Effector memory CD8-positive, alpha-beta T cell (primary cell): ENCODE data around the gene NIBAN1.

ENCODE experiments used
- ATAC-seq: fragments of 150-1000 bp; cut with Tn5 transposase; replicated peaks from 2 replicates; pipeline ENCODE4 v1.10.0; 2021; ENCODE audit warnings: mild to moderate bottlenecking, moderate library complexity
- DNase-seq, 3 experiments: peaks; one replicate each; pipeline ENCODE4 v3.0.0; 2021
- H3K27ac Mint-ChIP-seq, 2 donors: one replicate each; pipeline ENCODE4 v1.8.0; 2022; ENCODE audit warnings: mild to moderate bottlenecking in 2 of 2, mixed read lengths in 2 of 2, moderate library complexity in 2 of 2
- H3K27me3 Mint-ChIP-seq, 2 donors: one replicate each; pipeline ENCODE4 v1.8.0; 2022; ENCODE audit warnings: mixed read lengths in 2 of 2
- H3K36me3 Mint-ChIP-seq: one replicate; pipeline ENCODE4 v1.8.0; 2022; ENCODE audit warnings: mild to moderate bottlenecking, moderate library complexity, mixed read lengths; ENCODE audit not compliant: insufficient read depth
- H3K4me1 Mint-ChIP-seq, 2 donors: one replicate each; pipeline ENCODE4 v1.8.0; 2022; ENCODE audit warnings: low read depth in 2 of 2, mixed read lengths in 2 of 2
- H3K4me3 Mint-ChIP-seq, 2 donors: one replicate each; pipeline ENCODE4 v1.8.0; 2022; ENCODE audit warnings: mild to moderate bottlenecking in 2 of 2, mixed read lengths in 2 of 2, moderate library complexity in 2 of 2
- H3K9me3 Mint-ChIP-seq, 2 donors: one replicate each; pipeline ENCODE4 v1.8.0; 2022; ENCODE audit warnings: mixed read lengths in 2 of 2

Gene NIBAN1

DNA sequence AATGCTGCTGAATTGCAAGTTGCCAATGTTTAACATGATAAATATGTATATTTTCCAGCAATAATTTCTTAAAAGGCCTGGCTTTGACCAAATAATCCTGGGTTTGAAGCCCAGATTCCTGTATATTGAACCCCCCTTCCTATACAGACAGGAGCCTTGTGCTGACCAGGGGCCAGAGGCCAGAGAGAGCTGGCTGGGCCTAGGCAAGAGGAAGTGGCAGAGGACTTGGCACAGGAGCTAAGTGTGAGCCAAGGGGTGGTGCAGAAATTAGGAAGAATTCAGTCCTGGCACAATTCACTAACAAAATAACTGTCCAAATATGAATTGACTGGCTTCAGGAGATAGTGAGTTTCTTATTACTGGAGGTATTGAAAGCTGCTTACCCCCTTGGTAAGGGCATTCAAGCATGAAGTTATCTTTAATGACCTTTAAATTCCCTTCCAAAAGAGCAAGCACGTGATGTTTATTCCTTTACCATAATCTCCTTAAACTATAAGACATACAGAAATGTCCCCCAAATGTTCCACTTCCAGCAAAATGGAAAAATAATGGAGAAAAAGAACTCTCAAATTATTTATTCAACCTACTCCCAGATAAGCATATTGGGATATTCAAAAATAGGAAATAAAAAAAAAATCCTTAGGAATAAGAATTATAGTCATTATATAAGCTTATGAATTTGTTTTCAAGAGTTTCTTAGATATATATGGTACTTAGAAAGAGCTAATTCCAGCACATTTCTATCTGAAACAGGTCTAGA lies 26.6 kb downstream of the NIBAN1 start:
- Mint-ChIP-seq H3K27ac (no peak overlapping the region), H3K4me1 (peaks cover 20 to 59% of the 10 kb centered on the region in 2 donors), H3K27me3 (no peaks in the 10 kb centered on the region), H3K36me3 (peaks cover 2% of the 10 kb centered on the region), H3K9me3 (no peaks in the 10 kb centered on the region), H3K4me3 (no peak overlapping the region)
- ATAC-seq (no peak), DNase-seq (no peak)

- no peaks in the 10 kb centered on the region for H3K27me3 Mint-ChIP-seq
- no peak for DNase-seq
- H3K36me3 Mint-ChIP-seq, result peaks cover 3% of the 10 kb centered on the region
- H3K4me1 Mint-ChIP-seq, result peaks cover 13 to 55% of the 10 kb centered on the region in 2 donors
- ATAC-seq, result no peak
- peak overlapping the region in 1 of 2 donors; percentile 17 for H3K27ac Mint-ChIP-seq
- no peaks in the 10 kb centered on the region for H3K9me3 Mint-ChIP-seq
- H3K4me3 Mint-ChIP-seq, result no peak overlapping the region
Observed at GRCh38 chr1:184945678-184946412, 28.5 kb downstream of the NIBAN1 start.

GRCh38 chr1:184945029-184945428 lies 29.3 kb downstream of the NIBAN1 start:
- DNase-seq, result no peak
- H3K27ac Mint-ChIP-seq, result no peak overlapping the region
- no peaks in the 10 kb centered on the region for H3K9me3 Mint-ChIP-seq
- H3K4me3 Mint-ChIP-seq, result no peak overlapping the region
- peaks cover 12 to 58% of the 10 kb centered on the region in 2 donors for H3K4me1 Mint-ChIP-seq
- H3K36me3 Mint-ChIP-seq, result peaks cover 4% of the 10 kb centered on the region
- H3K27me3 Mint-ChIP-seq, result no peaks in the 10 kb centered on the region
- ATAC-seq, result no peak

DNA sequence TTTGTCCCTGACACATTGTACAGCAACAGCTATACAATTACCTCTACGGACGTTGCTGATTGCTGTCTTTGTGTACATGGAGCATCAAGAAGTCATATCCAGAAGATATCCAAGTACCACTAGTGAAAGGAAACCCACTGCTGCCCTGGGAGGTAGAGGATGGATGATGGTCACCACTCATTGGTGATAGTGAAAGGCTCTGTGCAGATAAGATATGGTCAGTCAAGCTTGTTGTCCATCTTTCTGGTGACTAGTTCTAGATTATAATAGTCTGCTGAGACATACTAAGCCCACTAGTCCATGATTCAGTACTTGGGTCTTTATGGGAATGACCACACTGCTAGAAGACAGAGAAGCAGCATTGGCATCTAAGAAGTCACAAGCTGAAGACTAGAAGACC lies 30.3 kb downstream of the NIBAN1 start:
- DNase-seq (no peak), ATAC-seq (no peak)
- no peak overlapping the region for H3K4me3 Mint-ChIP-seq
- H3K27ac Mint-ChIP-seq, result no peak overlapping the region
- H3K27me3 Mint-ChIP-seq, result no peaks in the 10 kb centered on the region
- no peaks in the 10 kb centered on the region for H3K9me3 Mint-ChIP-seq
- H3K36me3 Mint-ChIP-seq, result peaks cover 4% of the 10 kb centered on the region
- peaks cover 18 to 64% of the 10 kb centered on the region in 2 donors for H3K4me1 Mint-ChIP-seq

DNA sequence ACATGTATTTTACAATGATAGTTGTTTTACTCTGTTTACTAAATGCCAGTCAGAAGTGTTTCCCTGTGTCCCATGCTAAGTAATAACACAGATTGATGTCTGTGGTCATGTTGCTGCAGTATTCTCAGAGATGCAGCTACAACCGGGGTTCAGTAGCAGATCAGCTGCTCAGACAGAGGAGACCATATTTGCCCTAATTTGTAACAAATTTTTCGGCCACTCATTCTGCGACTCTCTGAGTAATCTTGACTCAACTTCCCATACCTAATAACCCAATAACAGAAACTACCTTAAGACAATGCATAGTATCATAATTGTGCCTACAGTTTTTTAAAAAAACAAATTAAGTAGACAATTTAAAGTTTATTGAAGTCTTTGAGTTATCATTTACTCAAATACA lies 32.6 kb downstream of the NIBAN1 start:
- no peak overlapping the region for H3K4me3 Mint-ChIP-seq
- H3K4me1 Mint-ChIP-seq, result peaks cover 23 to 74% of the 10 kb centered on the region in 2 donors
- peak overlapping the region; percentile 27 to 74 for H3K27ac Mint-ChIP-seq
- ATAC-seq, result no peak
- no peak for DNase-seq
- peaks cover 4% of the 10 kb centered on the region for H3K36me3 Mint-ChIP-seq
- H3K9me3 Mint-ChIP-seq, result no peaks in the 10 kb centered on the region
- no peaks in the 10 kb centered on the region for H3K27me3 Mint-ChIP-seq

DNA sequence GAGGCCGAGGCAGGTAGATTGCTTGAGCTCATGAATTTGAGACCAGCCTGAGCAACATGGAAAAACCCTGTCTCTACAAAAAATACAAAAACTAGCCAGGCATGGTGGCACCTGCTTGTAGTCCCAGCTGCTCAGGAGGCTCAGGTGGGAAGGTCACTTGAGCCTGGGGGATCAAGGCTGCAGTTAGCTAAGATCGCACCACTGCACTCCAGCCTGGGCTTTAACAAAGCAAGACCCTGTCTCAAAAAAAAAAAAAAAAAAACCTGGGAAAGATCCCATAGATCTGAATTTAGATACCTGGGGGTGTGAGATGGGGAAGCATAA lies 32.9 kb downstream of the NIBAN1 start:
- Mint-ChIP-seq H3K9me3 (no peaks in the 10 kb centered on the region), H3K4me1 (peaks cover 24 to 76% of the 10 kb centered on the region in 2 donors), H3K27ac (peak overlapping the region; percentile 27 to 74), H3K27me3 (no peaks in the 10 kb centered on the region), H3K36me3 (peaks cover 4% of the 10 kb centered on the region), H3K4me3 (no peak overlapping the region)
- DNase-seq (no peak), ATAC-seq (no peak)

DNA sequence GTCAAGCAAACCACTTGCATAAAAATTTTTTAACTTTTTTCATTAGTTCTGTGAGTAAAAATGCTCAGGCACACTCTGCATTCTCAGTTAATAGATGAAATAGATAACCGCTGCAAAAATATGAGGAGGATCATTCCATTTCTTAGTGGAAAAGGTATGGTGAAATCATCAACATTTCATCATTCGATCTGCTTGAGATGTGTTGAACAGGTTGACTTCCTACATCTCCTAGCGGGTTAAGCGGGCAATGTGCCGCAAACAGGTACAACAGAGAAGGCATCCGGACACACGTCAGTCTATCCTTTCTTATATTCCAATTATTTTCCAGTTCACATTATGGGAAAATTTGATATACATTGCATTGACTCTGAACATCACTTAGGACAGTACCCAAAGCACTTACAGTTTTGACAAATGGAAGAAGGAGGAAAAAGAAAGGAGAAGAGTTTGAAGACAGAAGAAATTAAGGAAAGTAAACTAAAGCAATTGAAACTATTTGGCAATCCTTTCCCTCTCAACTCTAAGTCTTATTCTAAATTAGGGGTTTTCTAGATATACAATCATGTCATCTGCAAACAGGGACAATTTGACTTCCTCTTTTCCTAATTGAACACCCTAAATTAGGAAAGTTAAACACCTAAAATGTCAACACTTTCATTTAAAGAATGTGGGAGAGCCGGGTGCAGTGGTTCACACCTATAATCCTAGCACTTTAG lies 33.5 kb downstream of the NIBAN1 start:
- ATAC-seq, result no peak
- H3K27me3 Mint-ChIP-seq, result no peaks in the 10 kb centered on the region
- peaks cover 21 to 72% of the 10 kb centered on the region in 2 donors for H3K4me1 Mint-ChIP-seq
- peak overlapping the region; percentile 27 to 74 for H3K27ac Mint-ChIP-seq
- no peak for DNase-seq
- no peaks in the 10 kb centered on the region for H3K9me3 Mint-ChIP-seq
- H3K4me3 Mint-ChIP-seq, result no peak overlapping the region
- peaks cover 8% of the 10 kb centered on the region for H3K36me3 Mint-ChIP-seq

- no peak overlapping the region for H3K4me3 Mint-ChIP-seq
- H3K36me3 Mint-ChIP-seq, result peaks cover 9% of the 10 kb centered on the region
- H3K9me3 Mint-ChIP-seq, result no peaks in the 10 kb centered on the region
- H3K27ac Mint-ChIP-seq, result peak overlapping the region in 1 of 2 donors; percentile 78
- no peaks in the 10 kb centered on the region for H3K27me3 Mint-ChIP-seq
- peaks cover 17 to 70% of the 10 kb centered on the region in 2 donors for H3K4me1 Mint-ChIP-seq
- ATAC-seq (no peak), DNase-seq (no peak)
Observed at GRCh38 chr1:184940226-184940625, 34.1 kb downstream of the NIBAN1 start.

GRCh38 chr1:184937729-184938128 lies 36.6 kb downstream of the NIBAN1 start:
- Mint-ChIP-seq H3K27ac (peak overlapping the region in 1 of 2 donors; percentile 48), H3K27me3 (no peaks in the 10 kb centered on the region), H3K36me3 (peaks cover 13% of the 10 kb centered on the region), H3K4me3 (no peak overlapping the region), H3K4me1 (peaks cover 23 to 62% of the 10 kb centered on the region in 2 donors), H3K9me3 (peaks cover 0 to 6% of the 10 kb centered on the region in 2 donors)
- ATAC-seq (no peak), DNase-seq (no peak)

- ATAC-seq (no peak), DNase-seq (no peak)
- Mint-ChIP-seq H3K4me1 (peaks cover 27 to 66% of the 10 kb centered on the region in 2 donors), H3K9me3 (peaks cover 0 to 6% of the 10 kb centered on the region in 2 donors), H3K36me3 (peaks cover 13% of the 10 kb centered on the region), H3K4me3 (no peak overlapping the region), H3K27me3 (no peaks in the 10 kb centered on the region), H3K27ac (peak overlapping the region; percentile 32 to 48)
Observed at GRCh38 chr1:184935920-184936798, 38.1 kb downstream of the NIBAN1 start.

DNA sequence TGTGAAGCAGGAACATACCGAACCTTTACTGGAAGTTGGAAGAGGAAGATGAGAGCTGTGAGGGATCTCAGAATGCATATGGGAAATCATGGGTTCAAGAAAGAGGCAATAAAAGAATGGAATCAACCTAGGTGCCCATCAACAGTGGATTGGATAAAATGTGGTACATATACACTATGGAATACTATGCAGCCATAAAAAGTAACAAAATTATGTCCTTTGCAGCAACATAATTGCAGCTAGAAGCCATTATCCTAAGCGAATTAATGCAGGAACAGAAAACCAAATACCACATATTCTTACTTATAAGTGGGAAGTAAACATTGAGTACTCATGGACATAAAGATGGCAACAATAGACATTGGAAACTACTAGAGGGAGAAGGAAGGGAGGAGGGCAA lies 40.4 kb downstream of the NIBAN1 start:
- Mint-ChIP-seq H3K4me1 (peaks cover 34 to 60% of the 10 kb centered on the region in 2 donors), H3K27ac (peak overlapping the region in 1 of 2 donors; percentile 1), H3K36me3 (peaks cover 14% of the 10 kb centered on the region), H3K9me3 (peaks cover 0 to 6% of the 10 kb centered on the region in 2 donors), H3K27me3 (no peaks in the 10 kb centered on the region), H3K4me3 (no peak overlapping the region)
- ATAC-seq (no peak), DNase-seq (no peak)

- Mint-ChIP-seq H3K27ac (peak overlapping the region in 1 of 2 donors; percentile 35), H3K27me3 (no peaks in the 10 kb centered on the region), H3K4me1 (peaks cover 29 to 47% of the 10 kb centered on the region in 2 donors), H3K36me3 (peaks cover 14% of the 10 kb centered on the region), H3K4me3 (no peak overlapping the region), H3K9me3 (peaks cover 0 to 6% of the 10 kb centered on the region in 2 donors)
- ATAC-seq (no peak), DNase-seq (no peak)
Observed at GRCh38 chr1:184932319-184932718, 42.0 kb downstream of the NIBAN1 start.

DNA sequence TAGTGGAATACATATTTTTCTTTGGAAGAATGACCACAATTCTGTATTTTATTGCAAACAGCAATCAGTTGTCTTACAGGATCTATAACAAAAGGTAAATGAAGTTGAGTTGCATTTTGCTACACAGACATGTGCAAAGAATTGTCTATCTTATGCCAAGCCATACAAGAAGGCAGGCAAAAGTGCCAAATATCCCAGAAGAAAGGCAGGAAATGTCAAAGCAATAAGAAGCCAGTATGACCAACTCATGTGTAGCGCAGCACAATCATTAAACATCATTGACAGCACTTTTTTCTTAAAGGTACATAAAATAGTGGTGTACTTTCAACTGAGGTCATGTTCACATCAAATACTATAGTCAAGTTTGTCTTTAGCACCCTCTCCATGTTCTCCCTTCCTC lies 42.7 kb downstream of the NIBAN1 start:
- Mint-ChIP-seq H3K9me3 (peaks cover 0 to 6% of the 10 kb centered on the region in 2 donors), H3K4me3 (no peak overlapping the region), H3K27me3 (no peaks in the 10 kb centered on the region), H3K4me1 (peaks cover 31 to 43% of the 10 kb centered on the region in 2 donors), H3K27ac (peak overlapping the region in 1 of 2 donors; percentile 59), H3K36me3 (peaks cover 14% of the 10 kb centered on the region)
- ATAC-seq, result no peak
- DNase-seq, result no peak
